Ureter (tissue), 1 donor: ENCODE measurements around the gene TMPRSS4. TPM values are rescaled to one million over a fixed set of nuclear protein-coding genes. Genes with fewer than 3 reads are reported as not detected.

Experiments used
- DNase-seq: peaks from one replicate; pipeline ENCODE4 v3.0.0-alpha.2; 2020; ENCODE audit warnings: low spot score
- total RNA-seq: library from RNA; stranded (reverse); gene quantifications from one replicate; pipeline ENCODE4 v1.2.4, GENCODE V29; 2023
- donor health status: DM: yes; HTN: yes; CAD: no.

TMPRSS4 gene, protein sequence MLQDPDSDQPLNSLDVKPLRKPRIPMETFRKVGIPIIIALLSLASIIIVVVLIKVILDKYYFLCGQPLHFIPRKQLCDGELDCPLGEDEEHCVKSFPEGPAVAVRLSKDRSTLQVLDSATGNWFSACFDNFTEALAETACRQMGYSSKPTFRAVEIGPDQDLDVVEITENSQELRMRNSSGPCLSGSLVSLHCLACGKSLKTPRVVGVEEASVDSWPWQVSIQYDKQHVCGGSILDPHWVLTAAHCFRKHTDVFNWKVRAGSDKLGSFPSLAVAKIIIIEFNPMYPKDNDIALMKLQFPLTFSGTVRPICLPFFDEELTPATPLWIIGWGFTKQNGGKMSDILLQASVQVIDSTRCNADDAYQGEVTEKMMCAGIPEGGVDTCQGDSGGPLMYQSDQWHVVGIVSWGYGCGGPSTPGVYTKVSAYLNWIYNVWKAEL
- 224 TPM for total RNA-seq

DNA sequence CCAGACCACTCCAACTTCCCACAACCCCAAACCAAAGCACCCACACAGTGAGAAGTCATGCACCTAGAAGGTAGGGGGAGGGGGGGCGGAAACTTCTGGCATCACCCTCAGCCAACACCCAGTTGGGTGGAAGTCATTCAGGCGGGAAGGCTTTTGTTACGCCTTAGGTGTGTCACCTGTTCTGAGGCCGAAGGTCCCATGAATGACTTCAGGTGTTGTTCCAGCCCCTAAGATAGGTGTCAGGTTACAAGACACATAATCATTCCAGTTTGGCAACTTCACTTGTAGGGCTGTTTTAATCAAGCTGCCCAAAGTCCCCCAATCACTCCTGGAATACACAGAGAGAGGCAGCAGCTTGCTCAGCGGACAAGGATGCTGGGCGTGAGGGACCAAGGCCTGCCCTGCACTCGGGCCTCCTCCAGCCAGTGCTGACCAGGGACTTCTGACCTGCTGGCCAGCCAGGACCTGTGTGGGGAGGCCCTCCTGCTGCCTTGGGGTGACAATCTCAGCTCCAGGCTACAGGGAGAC lies at the start of gene TMPRSS4:
Gene TMPRSS4, plus strand, starts transcription at position 325 of the 528 bp plus-strand sequence. CDS start 225 bp downstream, outside the sequence.
- peak; percentile 85 for DNase-seq

DNA sequence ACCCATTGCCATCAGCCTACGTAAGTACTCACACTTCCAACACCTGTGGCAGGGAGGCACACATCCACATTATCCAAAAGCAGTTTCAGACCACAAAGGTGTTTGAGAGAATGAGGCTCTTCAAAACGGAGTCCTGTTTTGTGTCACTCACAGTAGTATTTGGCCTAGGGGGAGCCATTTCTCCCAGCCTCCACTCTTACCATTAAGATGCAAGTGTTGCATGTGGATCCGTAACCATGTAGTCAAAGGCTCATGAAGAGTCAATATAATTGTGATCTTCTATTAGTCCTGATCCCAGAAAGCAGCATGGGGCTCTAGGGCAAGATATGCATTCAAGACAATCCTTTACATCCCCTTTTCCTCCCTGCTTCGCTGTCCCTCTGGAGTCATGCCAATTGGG lies 49.2 kb upstream of the TMPRSS4 start:
- DNase-seq, result no peak

DNA sequence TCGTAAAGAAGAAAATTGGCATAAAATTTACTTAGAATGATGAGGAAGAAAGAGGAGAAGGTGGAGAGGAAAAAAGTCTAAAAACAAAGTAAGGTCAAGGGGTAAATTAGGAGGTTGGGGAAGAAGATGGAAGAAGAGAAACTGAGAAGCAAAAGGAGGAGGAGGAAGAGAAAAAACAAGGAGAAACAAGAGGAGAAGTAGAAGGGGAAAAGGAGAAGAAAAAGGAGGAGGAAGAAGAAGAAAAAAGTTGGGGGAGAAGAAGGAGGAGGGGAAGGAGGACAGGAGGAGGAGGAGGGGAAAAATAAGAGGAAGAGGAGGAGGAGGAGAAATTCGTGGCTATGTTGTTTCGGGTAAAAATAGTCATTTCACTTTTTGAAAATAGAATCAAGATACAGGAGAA lies 48.3 kb upstream of the TMPRSS4 start:
- DNase-seq, result no peak

DNA sequence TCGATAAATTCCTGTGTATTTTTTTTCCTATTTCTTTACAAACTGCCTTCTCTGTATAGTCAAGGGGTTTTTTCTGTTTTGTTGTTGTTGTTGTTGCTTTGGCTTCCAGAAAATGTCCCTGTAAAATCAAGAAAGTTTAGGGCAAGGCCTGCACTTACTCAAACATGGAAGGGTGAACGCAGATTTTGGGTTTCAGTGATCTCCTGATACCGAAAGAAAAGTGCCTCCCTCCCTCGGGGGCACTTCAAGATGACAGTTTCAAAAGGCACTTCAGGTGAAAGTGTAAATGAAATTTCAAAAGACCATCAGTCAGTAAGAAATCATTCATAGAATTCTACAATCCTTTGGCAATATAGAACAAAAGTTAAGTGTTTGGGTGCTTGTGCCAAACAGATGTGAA lies 43.4 kb upstream of the TMPRSS4 start:
- DNase-seq, result no peak

DNA sequence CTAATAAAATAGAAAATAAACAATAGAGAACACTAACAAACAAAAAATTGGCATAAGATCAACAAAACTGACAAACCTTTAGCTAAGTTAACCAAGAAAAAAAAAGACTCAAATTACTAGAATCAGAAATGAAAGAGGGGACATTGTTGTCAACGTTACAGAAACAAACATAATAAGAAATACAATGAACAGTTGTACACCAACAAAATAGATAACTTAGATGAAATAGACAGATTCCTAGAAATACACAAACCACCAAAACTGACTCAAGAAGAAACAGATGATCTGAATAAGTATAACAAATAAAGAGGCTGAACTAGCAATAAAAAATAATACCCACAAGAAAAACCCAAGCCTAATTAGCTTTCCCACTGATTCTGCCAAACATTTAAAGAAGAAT lies 34.7 kb upstream of the TMPRSS4 start:
- no peak for DNase-seq

DNA sequence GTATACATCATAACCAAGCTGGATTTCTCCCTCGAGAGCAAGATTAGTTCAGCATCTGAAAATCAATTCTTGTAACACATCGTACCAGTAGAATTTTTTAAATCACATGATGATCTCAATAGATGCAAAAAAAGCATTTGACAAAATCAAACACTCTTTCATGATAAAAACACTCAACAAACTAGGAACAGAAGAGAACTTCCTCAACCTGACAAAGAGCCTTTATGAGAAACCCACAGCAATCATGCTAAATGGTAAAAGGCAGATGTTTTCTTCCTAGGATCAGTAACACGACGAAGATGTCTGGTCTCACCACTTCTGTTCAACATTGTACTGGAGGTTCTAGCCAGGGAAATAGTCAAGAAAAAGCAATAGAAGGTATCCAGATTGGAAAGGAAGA lies 34.1 kb upstream of the TMPRSS4 start:
- DNase-seq, result no peak

DNA sequence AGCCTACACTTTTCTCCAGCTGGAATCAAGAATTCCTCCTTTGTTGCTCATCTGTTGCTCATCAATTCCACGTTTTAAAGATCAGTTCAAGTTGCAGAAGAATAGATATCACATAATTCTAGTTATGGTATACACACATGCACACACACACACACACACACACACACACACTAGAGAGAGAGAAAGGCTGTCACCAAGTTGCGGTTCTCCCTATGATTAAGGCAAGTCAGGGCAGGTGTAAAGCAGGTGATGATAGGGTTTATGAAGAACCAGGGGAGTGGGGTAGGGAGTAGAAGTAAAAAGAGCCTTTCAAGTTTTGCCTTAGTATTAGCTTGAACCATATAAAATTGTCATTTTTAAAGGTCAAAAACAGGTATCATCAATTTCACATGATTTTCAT lies 31.7 kb upstream of the TMPRSS4 start:
- DNase-seq, result no peak

DNA sequence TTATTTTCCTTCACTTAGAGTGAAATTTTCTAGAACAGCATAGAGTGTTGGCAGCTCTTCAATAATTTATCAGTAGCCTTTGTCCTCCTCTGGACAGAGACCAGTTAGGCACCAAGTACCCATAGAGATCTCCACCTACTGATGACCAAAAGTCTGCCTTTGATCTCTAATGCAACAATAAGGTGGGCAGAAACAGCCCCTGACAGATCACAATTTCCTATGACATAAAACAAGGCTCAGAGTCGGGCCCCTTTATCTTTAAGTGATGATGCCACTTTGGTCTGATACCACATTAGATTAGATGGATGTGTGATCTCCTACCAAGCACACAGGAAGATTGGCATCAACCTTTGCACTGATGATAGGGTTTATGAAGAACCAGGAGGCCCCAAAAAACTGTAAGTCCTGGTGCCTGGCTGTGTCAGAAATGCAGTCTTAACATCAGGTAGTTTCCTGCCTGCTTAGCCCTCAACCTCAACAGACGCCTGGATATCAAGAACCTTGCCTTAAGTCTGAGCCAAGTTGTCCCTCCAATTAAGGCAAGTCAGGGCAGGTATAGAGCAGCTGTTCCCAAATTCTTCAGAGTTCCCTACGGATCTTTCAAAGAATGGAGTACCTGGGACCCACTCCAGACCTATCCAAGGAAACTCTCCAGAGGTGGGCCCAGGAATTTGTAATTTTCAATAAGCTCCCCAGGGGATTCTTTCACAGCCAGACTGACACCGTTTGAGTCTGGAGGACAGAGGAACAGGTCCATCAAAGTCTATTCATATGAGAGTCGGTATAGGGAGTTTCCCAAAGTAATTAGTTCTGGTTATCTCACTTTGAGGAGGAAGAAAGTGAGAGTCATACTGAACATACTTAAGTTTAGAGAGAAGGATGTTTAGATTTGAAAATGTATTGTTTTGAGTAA lies 30.6 kb upstream of the TMPRSS4 start:
- DNase-seq, result no peak

DNA sequence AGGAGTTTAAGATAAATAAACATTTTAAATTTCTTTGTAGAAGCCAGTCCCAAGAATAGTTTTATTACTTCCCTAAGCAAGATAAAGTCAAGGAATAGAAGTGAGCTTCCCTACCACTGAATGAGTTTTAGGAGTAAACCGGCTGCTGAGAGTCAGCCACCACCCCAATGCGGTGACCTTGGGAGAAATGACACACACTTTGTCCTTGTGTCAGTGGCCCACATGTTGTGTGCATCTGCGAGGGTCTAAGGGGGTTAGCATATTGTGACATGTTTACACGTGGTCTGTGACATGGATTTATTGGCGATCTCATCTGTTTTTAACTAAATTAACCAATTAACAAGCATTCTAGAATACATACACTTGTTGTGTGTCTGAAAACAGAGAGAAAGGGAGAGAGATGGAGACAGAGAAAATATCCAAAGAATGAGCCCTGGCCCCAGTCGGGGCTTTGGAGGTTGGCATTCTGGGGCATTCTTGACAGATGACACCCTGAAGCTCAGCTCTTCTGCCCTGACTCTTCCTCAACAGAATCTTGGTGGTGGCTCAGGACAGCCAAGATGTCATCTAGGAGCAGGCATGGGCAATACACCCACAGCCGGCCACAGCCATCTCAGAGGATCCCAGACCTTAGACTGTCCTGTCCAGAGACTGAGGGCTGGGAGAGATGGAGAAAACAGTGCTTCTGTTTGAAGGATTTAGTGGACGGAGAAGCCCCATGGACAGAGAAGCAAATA lies 29.7 kb upstream of the TMPRSS4 start:
- DNase-seq, result peak; percentile 29

DNA sequence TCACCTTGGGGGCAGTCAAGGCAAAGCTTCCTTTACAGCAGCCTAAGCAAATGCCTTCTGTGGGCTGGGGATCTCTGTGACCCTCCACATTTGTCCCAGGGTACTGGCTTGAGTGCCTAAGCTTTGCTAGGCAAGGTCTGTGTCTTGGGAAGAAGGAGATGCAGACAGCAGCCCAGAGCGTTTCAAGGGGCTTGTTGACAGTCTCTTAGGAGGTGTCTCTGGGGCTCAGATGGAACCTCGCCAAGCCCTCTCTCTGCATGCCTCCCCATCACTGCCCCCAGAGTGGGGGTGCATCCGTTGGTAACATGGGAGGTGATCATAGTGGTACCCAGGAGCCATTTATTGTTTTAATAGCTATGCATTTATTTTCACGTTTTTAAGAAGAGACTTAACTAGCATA lies 29.1 kb upstream of the TMPRSS4 start:
- DNase-seq, result peak; percentile 28

DNA sequence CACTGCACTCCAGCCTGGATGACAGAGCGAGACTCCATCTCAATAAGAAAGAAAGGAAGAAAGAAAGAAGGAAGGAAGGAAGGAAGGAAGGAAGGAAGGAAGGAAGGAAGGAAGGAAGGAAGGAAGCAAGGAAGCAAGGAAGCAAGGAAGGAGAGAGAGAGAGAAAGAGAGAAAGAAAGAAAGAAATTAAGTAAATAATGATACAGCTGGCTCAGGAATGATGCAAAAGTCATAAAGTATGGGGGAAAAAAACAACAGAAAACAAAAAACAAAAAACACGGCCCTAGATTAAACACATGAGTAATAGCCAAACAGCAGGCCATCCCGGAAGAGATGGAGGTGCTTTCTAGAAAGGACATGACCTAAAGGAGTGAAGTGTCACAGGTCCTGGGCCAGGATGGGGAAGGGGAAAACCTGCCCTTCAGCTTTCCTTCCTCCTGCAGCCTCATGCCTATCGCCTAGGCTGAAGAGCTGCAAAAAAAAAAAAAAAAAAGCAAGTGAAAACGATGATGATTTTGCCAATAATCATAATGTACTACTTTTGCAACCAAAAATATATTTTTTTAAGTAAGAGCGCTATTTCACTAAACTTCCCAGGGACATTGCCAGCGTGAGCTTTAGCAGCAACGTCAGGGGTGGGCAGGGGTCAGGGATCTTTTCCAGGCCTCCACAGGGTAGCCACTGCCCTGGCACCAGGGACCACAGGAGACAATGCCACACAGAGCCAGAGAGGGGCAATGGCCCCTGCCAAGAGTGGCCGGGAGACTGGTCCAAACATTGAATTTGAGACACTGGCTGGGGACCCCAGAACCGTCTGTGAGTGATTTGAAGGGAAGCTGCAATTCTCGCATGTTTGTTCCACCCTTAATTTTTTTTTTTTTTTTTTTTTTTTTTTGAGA lies 28.2 kb upstream of the TMPRSS4 start:
- DNase-seq, result peak; percentile 34

DNA sequence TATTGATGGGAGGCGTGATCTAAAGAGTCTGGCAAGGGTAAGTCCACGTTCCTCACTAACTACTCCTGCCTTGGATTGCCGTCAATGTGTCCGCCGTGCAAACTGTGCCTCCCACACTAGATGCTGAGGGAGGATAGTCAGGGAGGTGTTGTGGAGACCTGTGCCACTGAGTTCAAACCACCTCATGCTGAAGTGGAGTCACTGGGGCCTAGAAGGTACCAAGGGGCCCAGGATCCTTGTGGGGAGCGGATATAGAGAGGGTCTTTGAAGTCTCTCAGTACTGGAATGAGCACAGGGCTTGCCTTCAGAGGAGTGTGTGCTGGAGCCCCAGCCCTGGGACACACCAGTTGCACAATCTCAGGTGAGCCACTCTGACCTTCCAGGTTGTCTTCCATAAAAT lies 27.1 kb upstream of the TMPRSS4 start:
- DNase-seq, result no peak

DNA sequence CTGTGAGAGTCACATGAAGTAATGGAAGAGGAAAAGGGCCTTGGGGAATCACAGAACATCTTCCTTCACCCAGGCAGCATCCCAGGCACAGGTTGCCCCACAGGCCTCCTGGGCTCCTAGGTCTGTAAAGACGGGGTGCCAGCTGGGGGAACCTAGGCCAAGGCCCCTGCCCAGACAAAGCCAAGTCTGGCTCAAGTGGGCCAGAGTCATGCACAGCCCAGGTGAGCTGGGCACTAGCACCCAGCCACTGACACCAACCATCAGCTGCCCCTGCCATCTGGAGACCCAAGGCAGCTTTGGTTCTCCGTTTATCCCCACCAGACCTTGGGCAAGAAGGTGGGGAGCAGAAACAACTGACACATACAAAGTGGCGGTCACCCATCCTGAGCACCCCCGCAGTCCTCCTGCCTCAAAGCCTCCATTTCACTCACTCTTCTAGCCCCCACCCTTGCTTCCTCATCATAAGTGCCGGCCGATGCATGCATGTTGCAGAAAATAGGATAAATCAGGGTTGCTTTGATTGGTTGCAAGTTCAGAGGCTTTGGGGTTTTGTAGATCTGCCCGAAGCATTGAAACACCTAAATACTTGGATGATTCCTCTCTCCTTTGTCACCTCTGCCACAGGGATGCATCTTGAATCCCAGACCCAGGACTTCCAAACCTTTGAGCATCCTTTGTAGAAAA lies 26.5 kb upstream of the TMPRSS4 start:
- DNase-seq, result peak; percentile 31

DNA sequence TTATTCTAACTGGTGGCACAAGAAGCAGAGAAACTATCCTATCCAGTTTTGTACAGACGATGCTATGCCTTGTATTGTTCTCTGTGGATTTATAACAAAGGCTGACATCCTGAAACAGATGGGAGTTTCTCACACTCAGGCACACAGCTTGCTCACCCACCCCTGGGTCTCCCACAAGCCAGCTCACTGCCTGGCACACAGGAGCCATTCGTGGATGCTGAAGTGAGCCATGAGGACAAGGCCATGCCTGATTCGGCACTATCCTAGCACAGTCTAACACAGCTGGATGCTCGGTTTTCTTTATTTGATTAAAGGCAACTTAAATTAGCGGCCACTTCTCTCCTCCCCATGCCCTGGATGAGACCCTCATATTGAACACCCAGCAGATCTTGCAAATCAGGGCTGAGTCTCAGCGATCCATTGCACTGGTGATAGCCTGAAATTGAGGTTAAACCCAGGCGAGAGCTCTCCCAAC lies 25.7 kb upstream of the TMPRSS4 start:
- DNase-seq, result no peak

DNA sequence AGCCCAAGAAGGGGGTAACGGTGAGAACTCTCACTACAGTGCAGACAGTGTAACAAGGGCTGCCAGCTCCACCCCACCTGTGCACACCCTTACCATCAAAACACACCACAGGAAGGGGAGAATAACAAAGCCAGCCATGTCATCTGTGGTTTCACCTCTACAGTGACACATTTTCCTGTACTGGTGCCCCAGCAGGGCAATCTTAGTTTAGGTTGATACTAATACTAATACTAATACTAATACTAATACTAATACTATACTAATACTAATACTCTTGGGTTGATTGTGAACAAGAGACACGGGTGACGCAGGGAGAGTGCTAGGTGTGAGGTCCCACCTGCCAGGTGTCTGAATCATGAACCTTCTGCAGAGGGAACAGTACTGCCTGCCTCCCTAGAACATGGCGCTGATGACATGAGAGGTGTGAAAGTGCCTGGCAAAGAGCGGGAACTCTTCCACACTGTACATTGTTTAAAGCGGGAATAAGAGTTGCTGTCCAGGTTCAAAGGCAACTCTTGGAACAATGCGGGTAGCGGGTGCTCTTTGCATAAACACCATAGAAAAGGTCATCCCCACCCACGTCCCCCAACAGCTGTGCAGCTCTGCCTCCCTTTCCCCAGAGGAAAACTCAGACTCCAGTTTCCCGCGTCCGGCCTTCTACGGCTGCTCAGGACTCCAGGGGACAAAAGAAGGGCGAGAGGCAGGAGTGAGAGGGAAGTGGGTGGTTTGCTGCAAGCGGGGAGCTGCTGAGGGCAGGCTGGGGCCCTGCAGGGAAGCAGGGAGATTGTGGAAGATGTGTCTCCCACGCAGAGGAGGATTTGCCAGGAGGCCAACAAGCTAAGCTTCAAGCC lies 25.0 kb upstream of the TMPRSS4 start:
- DNase-seq, result peak; percentile 40

DNA sequence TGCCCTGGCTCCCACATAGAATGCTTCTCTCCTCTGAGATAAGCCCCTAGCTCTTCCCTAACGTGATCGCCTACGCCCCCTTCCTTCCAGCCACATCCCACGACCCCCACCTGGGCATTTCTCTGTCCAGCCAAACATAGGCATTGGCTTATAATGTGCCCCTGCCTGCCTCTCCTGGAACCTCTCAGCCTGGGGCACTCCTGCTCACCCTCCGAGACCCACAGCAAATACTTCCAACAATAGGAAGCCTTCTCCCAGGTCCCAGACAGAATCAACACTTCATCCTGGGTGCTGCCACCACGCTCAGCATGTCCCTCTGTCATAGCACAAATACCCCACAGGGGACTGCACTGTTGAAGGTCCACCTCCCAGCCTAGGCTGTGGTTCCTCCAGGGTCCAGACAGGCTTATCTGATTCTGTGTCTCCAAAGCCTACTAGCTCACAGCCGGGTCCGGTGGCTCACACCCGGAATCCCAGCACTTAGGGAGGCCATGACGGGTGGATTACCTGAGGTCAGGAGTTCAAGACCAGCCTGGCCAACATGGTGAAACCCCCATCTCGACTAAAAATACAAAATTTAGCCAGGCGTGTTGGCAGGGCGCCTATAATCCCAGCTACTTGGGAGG lies 24.2 kb upstream of the TMPRSS4 start:
- peak; percentile 34 for DNase-seq

DNA sequence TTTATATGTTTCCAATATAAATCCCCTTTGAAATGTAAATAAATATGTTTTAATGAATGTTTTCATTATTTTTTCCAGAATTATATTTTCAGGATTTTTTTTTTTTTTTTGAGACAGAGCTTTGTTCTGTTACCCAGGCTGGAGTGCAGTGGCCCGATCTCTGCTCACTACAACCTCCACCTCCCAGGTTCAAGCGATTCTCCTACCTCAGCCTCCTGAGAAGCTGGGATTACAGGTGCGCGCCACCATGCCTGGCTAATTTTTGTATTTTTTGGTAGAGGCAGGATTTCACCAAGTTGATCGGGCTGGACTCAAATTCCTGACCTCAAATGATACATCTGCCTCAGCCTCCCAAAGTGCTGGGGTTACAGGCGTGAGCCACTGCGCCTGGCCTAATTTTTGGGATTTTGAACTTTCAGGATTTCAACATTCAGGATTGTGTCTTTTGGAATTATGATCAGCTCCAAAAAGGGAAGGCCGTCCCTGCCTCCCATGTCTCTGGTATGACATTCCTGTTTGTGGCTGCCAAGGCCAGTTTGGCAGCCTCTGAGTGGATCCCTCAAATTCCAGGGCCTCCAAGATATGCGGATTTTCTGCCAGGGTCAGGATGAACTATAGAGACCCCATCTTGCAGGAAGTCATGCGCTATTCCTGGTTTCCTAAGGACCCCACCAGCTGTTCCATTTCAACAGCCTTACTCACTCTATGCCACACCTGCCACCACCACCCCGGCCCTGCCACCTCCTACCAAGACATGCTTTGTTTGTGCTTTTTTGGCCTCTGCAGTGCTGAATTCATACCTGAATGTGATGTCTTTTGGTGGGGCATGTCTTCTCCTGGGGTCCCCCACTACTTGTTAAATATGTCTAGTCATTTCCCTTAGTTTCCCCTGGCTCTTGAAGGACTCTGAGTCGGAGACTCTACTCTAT lies 21.9 kb upstream of the TMPRSS4 start:
- peak; percentile 41 for DNase-seq
